ENCODE measurements around the gene DCLK1.

- no peak for TF ChIP-seq CTCF (IDR thresholded peaks at IDR 0.05 in 8 of 11, conservative IDR thresholded peaks at IDR 0.05 in 3 of 11)
- no peak for TF ChIP-seq POLR2AphosphoS5 (IDR thresholded peaks at IDR 0.05)
Measured at GRCh38 chr13:35996360-35996759, 134.8 kb downstream of the DCLK1 start.

Data from spleen (tissue), 7 donors.